Measurements from ENCODE around the gene RSRC2. TPM values are rescaled to one million over a fixed set of nuclear protein-coding genes. Genes with fewer than 3 reads are reported as not detected.

Gene RSRC2
- total and polyA plus RNA-seq, 9 of the 15 experiments (the other 6 are each of a cell fraction or from before 2014, with no cell fraction given) = 52.6 to 123 (median 80.3) TPM

- TF ChIP-seq RBBP5 (IDR thresholded peaks at IDR 0.05; ENCODE audit: borderline replicate concordance, insufficient read depth, low read length, poor library complexity, severe bottlenecking) (no peak), ZNF766 (CRISPR knock-in tag; conservative IDR thresholded peaks at IDR 0.05) (peak; percentile 78; the same call in 1 of the 2 replicates), MAFG (tag; conservative IDR thresholded peaks at IDR 0.05) (peak; percentile 77), POLR2AphosphoS2 (IDR thresholded peaks at IDR 0.05; ENCODE audit: low read length) (no peak)
These were observed 2.7 kb downstream of the RSRC2 start (continued) for GRCh38 chr12:122523846-122524718.

- POLR2A ChIA-PET = interaction anchor here (0.6 to 6.5 kb wide), 12 partner anchors 10 to 201 kb away, joined by 3 to 73 read pairs (median 4); partner anchors contain the start of gene ZCCHC8
- Histone ChIP-seq H3K27ac (ENCODE audit: extremely low read depth, low read depth, low read length) (peak overlapping the region; percentile 54), H3K4me1 (replicated peaks in 1 of 2; ENCODE audit: control insufficient read depth in 2 of 2, insufficient read depth in 2 of 2, low read length in 2 of 2) (peaks cover 4 to 17% of the 10 kb centered on the region in 2 experiments; a peak in 2 of 5 replicates), H2AFZ (ENCODE audit: low read depth, low read length) (no peak overlapping the region), H3K79me2 (ENCODE audit: control insufficient read depth, insufficient read depth, low read length) (peaks cover 96% of the 10 kb centered on the region), H3K9me3 (replicated peaks; ENCODE audit: control insufficient read depth, insufficient read depth, low read depth, low read length) (no peaks in the 10 kb centered on the region), H3K36me3 (ENCODE audit: control insufficient read depth, insufficient read depth, low read length) (peaks cover 73% of the 10 kb centered on the region), H3K9me1 (ENCODE audit: control insufficient read depth, insufficient read depth, low read length) (no peaks in the 10 kb centered on the region), H4K20me1 (replicated peaks; ENCODE audit: control insufficient read depth, insufficient read depth, low read length) (peaks cover 37% of the 10 kb centered on the region), H3K4me3 (peak overlapping the region; percentile 62; the same call in 1 of the 2 replicates), H3K9ac (ENCODE audit: insufficient read depth in 1 of 2, low read depth in 2 of 2, low read length in 2 of 2) (peak overlapping the region; percentile 66 to 98; a peak in 3 of 4 replicates), H3K27me3 (ENCODE audit: control insufficient read depth in 2 of 2, insufficient read depth in 2 of 2, low read length in 2 of 2) (no peaks in the 10 kb centered on the region), H3K4me2 (ENCODE audit: insufficient read depth, low read length) (peak overlapping the region; percentile 82)
- in situ Hi-C loops (cut with MboI) (no loop called here), intact Hi-C loops (cut with micrococcal nuclease) (no loop called here)
- 26% methylated on average over 8 of the region's 8 CpGs for WGBS (ENCODE audit: insufficient coverage, low coverage, missing lambda C conversion rate)
- peak; percentile 7; the same call in 1 of the 3 replicates for ATAC-seq
- peak; percentile 49 for FAIRE-seq
- CTCF ChIA-PET (ENCODE audit: low intra/inter-chr PET ratio) = no interaction called here
- peak in 1 of 4 experiments; percentile 45 for DNase-seq (ENCODE audit: extremely low read depth in 1 of 4, low spot score in 3 of 4)
- no TSS peak for BruUV-seq (replicated peaks)
- TF ChIP-seq, protein P1, sequence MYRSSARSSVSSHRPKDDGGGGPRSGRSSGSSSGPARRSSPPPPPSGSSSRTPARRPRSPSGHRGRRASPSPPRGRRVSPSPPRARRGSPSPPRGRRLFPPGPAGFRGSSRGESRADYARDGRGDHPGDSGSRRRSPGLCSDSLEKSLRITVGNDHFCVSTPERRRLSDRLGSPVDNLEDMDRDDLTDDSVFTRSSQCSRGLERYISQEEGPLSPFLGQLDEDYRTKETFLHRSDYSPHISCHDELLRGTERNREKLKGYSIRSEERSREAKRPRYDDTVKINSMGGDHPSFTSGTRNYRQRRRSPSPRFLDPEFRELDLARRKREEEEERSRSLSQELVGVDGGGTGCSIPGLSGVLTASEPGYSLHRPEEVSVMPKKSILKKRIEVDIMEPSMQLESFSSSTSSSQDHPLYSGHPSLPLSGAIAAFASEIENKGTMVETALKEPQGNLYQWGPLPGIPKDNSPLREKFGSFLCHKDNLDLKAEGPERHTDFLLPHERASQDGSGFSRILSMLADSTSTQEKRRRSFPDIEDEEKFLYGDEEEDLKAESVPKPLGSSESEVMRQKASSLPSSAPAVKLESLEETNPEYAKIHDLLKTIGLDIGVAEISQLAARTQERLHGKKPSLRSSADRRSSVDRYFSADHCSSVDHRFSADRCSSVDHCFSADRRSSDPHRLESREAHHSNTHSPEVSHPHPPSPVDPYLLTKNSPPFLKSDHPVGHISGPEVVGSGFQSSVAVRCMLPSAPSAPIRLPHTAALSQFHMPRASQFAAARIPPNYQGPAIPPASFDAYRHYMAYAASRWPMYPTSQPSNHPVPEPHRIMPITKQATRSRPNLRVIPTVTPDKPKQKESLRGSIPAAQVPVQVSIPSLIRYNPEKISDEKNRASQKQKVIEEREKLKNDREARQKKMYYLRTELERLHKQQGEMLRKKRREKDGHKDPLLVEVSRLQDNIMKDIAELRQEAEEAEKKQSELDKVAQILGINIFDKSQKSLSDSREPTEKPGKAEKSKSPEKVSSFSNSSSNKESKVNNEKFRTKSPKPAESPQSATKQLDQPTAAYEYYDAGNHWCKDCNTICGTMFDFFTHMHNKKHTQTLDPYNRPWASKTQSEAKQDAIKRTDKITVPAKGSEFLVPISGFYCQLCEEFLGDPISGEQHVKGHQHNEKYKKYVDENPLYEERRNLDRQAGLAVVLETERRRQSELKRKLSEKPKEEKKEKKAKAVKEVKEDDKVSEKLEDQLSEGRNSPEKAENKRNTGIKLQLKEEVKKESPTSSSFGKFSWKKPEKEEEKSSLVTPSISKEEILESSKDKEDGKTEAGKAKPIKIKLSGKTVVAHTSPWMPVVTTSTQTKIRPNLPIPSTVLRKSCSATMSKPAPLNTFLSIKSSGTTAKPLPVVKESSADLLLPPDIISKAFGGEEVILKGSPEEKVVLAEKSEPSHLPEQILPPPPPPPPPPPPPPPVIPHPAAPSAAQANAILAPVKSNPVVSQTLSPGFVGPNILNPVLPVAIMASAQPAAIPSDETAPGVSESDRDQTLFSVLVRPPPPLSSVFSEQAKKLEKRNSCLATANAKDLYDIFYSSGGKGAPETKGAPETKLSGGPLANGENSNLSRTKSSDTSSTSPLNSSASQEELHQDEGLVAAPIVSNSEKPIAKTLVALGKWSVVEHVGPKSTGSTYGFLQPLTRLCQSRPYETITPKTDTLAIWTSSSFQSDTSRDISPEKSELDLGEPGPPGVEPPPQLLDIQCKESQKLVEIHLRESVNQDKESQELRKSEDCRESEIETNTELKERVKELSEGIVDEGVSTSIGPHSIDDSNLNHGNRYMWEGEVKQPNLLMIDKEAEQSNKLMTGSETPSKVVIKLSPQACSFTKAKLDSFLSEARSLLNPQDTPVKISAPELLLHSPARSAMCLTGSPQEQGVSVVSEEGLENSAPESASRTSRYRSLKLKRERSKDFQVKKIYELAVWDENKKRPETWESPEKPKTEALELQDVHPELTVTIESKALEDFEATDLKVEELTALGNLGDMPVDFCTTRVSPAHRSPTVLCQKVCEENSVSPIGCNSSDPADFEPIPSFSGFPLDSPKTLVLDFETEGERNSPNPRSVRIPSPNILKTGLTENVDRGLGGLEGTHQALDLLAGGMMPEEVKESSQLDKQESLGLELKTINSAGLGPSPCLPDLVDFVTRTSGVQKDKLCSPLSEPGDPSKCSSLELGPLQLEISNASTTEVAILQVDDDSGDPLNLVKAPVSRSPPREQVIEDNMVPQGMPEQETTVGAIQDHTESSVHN (IDR thresholded peaks at IDR 0.05; ENCODE audit: borderline replicate concordance in 1 of 2, low read depth in 1 of 2) = no peak
- TF ChIP-seq FOXJ2 (tag; IDR thresholded peaks at IDR 0.05) (no peak), YBX1 (IDR thresholded peaks at IDR 0.05) (no peak), TAF7 (tag; IDR thresholded peaks at IDR 0.05) (no peak), POU5F1 (IDR thresholded peaks at IDR 0.05; ENCODE audit: borderline replicate concordance, low read depth, low read length, partially characterized antibody) (no peak), ZKSCAN8 (CRISPR knock-in tag; IDR thresholded peaks at IDR 0.05) (no peak), MAX (CRISPR knock-in tag; IDR thresholded peaks at IDR 0.05) (no peak; the same call in 1 of the 2 replicates)
These were observed 3.5 kb downstream of the RSRC2 start for GRCh38 chr12:122523280-122523679.

Measured in K562 (cell line).